Bronchial epithelial cell (primary cell): ENCODE data around the gene ANKRD39. TPM values are rescaled to one million over a fixed set of nuclear protein-coding genes. Genes with fewer than 3 reads are reported as not detected.

ENCODE experiments used
- DNase-seq: peaks from one replicate; pipeline ENCODE4 v3.0.0-alpha.2; 2010; ENCODE audit warnings: low read depth
- FAIRE-seq: peaks from 2 replicates; lab custom pipeline; 2011; peaks lifted over from hg19 to GRCh38; lab: Jason Lieb, UNC
- H3K27me3 ChIP-seq: 2 replicates; pipeline ENCODE4 v1.5.1; 2011; ENCODE audit warnings: low read length; ENCODE audit not compliant: control insufficient read depth, insufficient read depth
- H3K36me3 ChIP-seq: 2 replicates; pipeline ENCODE4 v1.5.1; 2011; ENCODE audit warnings: low read length; ENCODE audit not compliant: control insufficient read depth, insufficient read depth
- H3K4me3 ChIP-seq: 2 replicates; pipeline ENCODE4 v1.5.1; 2011; ENCODE audit warnings: mild to moderate bottlenecking, low read depth, low read length, control low read depth
- total RNA-seq: library from RNA; depleted of rRNA; stranded (reverse); fragments of >200 nt; gene quantifications from 2 replicates; pipeline ENCODE4 v1.2.1, GENCODE V29; 2014
- TF ChIP-seq, protein P1 (sequence below): IDR thresholded peaks from 2 replicates; pipeline ENCODE4 v1.5.1; 2011; ENCODE audit warnings: mild to moderate bottlenecking, moderate library complexity, low read length, control low read depth, inconsistent platforms; ENCODE audit not compliant: insufficient read depth, severe bottlenecking

Gene ANKRD39
- total RNA-seq, 1 donor from 2014 or later = 8.2 TPM

GRCh38 chr2:96798733-96799622 lies 58.8 kb downstream of the ANKRD39 start:
- FAIRE-seq (no peak), DNase-seq (no peak)
- no peaks in the 10 kb centered on the region for H3K36me3 ChIP-seq

More at GRCh38 chr2:96798733-96799622, 58.8 kb downstream of the ANKRD39 start:
- TF ChIP-seq, protein P1, sequence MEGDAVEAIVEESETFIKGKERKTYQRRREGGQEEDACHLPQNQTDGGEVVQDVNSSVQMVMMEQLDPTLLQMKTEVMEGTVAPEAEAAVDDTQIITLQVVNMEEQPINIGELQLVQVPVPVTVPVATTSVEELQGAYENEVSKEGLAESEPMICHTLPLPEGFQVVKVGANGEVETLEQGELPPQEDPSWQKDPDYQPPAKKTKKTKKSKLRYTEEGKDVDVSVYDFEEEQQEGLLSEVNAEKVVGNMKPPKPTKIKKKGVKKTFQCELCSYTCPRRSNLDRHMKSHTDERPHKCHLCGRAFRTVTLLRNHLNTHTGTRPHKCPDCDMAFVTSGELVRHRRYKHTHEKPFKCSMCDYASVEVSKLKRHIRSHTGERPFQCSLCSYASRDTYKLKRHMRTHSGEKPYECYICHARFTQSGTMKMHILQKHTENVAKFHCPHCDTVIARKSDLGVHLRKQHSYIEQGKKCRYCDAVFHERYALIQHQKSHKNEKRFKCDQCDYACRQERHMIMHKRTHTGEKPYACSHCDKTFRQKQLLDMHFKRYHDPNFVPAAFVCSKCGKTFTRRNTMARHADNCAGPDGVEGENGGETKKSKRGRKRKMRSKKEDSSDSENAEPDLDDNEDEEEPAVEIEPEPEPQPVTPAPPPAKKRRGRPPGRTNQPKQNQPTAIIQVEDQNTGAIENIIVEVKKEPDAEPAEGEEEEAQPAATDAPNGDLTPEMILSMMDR = no peak
- H3K4me3 ChIP-seq = no peak overlapping the region
- no peaks in the 10 kb centered on the region for H3K27me3 ChIP-seq

Other genes with a start within 250 kb of the ANKRD39 start
- 16.3 and 21.3 TPM in 2 replicates for gene KANSL3, start 219.7 kb downstream of the ANKRD39 start, total RNA-seq
- under 0.01 TPM in 2 replicates for gene FER1L5, start 215.3 kb downstream of the ANKRD39 start, total RNA-seq
- gene LMAN2L, start 118.0 kb downstream of the ANKRD39 start, total RNA-seq = 15.3 and 18.9 TPM in 2 replicates
- 3.4 and 5.5 TPM in 2 replicates for gene CNNM4, start 97.1 kb downstream of the ANKRD39 start, total RNA-seq
- gene CNNM3, start 41.7 kb downstream of the ANKRD39 start, total RNA-seq = 5.9 and 6.1 TPM in 2 replicates
- gene ANKRD23, start 14.0 kb downstream of the ANKRD39 start, total RNA-seq = 0.79 and 1.2 TPM in 2 replicates
- gene SEMA4C, start 12.1 kb upstream of the ANKRD39 start, total RNA-seq = 7.8 and 8.2 TPM in 2 replicates
- gene FAM178B, start 128.6 kb upstream of the ANKRD39 start, total RNA-seq = not detected in 2 replicates
- gene FAHD2B, start 236.9 kb upstream of the ANKRD39 start, total RNA-seq = 13.4 and 14.3 TPM in 2 replicates